A549 (cell line): ENCODE measurements around the gene CLTRN.

Experiments
- EP300 ChIP-seq, 2 experiments: fragments of >200 bp; sonication (Bioruptor Twin); formaldehyde crosslinking; IDR thresholded peaks; 2 replicates in 1 of 2; 3 replicates in 1 of 2; pipeline ENCODE4 v1.6.1; 2016 to 2017
- HEYL ChIP-seq: fragments of 250-450 bp; sonication (Bioruptor Pico); IDR thresholded peaks from 2 replicates; pipeline ENCODE4 v1.8.0; 2021; ENCODE audit warnings: mild to moderate bottlenecking, moderate library complexity
- JUN ChIP-seq, 2 experiments: fragments of >200 bp; sonication (Bioruptor Twin); formaldehyde crosslinking; IDR thresholded peaks; 2 replicates in 1 of 2; 3 replicates in 1 of 2; pipeline ENCODE4 v1.6.1; 2016 to 2017
- MYC ChIP-seq: IDR thresholded peaks from 2 replicates; pipeline ENCODE4 v1.6.1; 2012; ENCODE audit warnings: mild to moderate bottlenecking, inconsistent platforms, low read length, improper control_type of control experiment, borderline replicate concordance
- POLR2A ChIP-seq: IDR thresholded peaks from 2 replicates; pipeline ENCODE4 v1.6.1; 2012; ENCODE audit warnings: mild to moderate bottlenecking, low read length
- RAD21 ChIP-seq, 2 experiments: fragments of >200 bp in 1 of 2; sonication (Bioruptor Twin) in 1 of 2; formaldehyde crosslinking in 1 of 2; IDR thresholded peaks in 1 of 2; conservative IDR thresholded peaks in 1 of 2; 2 replicates in 1 of 2; 3 replicates in 1 of 2; pipeline ENCODE4 v1.6.1; 2012 to 2018; ENCODE audit warnings: inconsistent platforms in 1 of 2
- RCOR1 ChIP-seq: fragments of 150-350 bp; IDR thresholded peaks from 2 replicates; pipeline ENCODE4 v1.6.1; 2014; ENCODE audit warnings: antibody characterized with exemption, low read length, low read depth
- RFX5 ChIP-seq: fragments of 450-650 bp; IDR thresholded peaks from 2 replicates; pipeline ENCODE4 v1.7.1; 2014; ENCODE audit warnings: antibody characterized with exemption, mild to moderate bottlenecking, moderate library complexity
- TP53 ChIP-seq: fragments of 250-450 bp; sonication (Bioruptor Pico); IDR thresholded peaks from 2 replicates; pipeline ENCODE4 v1.5.0; 2021; ENCODE audit warnings: mild to moderate bottlenecking, moderate library complexity
- TF ChIP-seq, protein P1 (sequence below): IDR thresholded peaks from 2 replicates; pipeline ENCODE4 v1.6.1; 2012
- TF ChIP-seq, protein P2 (sequence below): fragments of >200 bp; sonication (Bioruptor Twin); formaldehyde crosslinking; IDR thresholded peaks from 3 replicates; pipeline ENCODE4 v1.5.1; 2016
- TF ChIP-seq, protein P3 (sequence below): IDR thresholded peaks from 2 replicates; pipeline ENCODE4 v1.6.1; 2012
- TF ChIP-seq, protein P4 (sequence below): fragments of 450-650 bp; IDR thresholded peaks from 2 replicates; pipeline ENCODE4 v1.6.1; 2014; ENCODE audit warnings: antibody characterized with exemption

DNA sequence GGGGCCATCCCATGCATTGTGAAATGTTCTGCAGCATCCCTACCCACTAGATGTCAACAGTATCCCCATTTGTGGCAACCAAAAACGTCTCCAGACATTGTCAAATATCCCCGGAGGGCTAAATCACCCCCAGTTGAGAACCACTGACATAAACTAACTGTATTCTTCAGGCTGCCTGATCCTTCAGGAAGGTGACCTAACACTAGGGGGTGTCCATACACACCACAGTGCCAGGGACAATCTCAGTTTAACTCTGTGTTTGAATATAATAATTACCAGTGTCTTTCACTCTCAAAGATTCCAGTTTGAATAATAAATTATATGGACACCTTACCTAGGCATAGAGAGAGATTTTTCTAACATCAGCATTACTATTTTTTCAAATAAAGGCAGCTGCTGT lies 70.2 kb downstream of the CLTRN start:
- TF ChIP-seq EP300 (IDR thresholded peaks at IDR 0.05) (no peak), MYC (no peak), RAD21 (conservative IDR thresholded peaks at IDR 0.05 in 1 of 2, IDR thresholded peaks at IDR 0.05 in 1 of 2) (no peak), RFX5 (no peak), TP53 (CRISPR knock-in tag) (no peak), RCOR1 (no peak), JUN (IDR thresholded peaks at IDR 0.05) (no peak), HEYL (CRISPR knock-in tag) (no peak), POLR2A (no peak)
- TF ChIP-seq, protein P1, sequence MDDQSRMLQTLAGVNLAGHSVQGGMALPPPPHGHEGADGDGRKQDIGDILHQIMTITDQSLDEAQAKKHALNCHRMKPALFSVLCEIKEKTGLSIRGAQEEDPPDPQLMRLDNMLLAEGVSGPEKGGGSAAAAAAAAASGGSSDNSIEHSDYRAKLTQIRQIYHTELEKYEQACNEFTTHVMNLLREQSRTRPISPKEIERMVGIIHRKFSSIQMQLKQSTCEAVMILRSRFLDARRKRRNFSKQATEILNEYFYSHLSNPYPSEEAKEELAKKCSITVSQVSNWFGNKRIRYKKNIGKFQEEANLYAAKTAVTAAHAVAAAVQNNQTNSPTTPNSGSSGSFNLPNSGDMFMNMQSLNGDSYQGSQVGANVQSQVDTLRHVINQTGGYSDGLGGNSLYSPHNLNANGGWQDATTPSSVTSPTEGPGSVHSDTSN = no peak
- TF ChIP-seq, protein P2, sequence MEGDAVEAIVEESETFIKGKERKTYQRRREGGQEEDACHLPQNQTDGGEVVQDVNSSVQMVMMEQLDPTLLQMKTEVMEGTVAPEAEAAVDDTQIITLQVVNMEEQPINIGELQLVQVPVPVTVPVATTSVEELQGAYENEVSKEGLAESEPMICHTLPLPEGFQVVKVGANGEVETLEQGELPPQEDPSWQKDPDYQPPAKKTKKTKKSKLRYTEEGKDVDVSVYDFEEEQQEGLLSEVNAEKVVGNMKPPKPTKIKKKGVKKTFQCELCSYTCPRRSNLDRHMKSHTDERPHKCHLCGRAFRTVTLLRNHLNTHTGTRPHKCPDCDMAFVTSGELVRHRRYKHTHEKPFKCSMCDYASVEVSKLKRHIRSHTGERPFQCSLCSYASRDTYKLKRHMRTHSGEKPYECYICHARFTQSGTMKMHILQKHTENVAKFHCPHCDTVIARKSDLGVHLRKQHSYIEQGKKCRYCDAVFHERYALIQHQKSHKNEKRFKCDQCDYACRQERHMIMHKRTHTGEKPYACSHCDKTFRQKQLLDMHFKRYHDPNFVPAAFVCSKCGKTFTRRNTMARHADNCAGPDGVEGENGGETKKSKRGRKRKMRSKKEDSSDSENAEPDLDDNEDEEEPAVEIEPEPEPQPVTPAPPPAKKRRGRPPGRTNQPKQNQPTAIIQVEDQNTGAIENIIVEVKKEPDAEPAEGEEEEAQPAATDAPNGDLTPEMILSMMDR = no peak
- TF ChIP-seq, protein P3, sequence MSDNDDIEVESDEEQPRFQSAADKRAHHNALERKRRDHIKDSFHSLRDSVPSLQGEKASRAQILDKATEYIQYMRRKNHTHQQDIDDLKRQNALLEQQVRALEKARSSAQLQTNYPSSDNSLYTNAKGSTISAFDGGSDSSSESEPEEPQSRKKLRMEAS = no peak
- TF ChIP-seq, protein P4, sequence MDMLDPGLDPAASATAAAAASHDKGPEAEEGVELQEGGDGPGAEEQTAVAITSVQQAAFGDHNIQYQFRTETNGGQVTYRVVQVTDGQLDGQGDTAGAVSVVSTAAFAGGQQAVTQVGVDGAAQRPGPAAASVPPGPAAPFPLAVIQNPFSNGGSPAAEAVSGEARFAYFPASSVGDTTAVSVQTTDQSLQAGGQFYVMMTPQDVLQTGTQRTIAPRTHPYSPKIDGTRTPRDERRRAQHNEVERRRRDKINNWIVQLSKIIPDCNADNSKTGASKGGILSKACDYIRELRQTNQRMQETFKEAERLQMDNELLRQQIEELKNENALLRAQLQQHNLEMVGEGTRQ = no peak
